NCI-H1930 (cell line): Measurements from ENCODE around the gene HEG1.
A peak's percentile ranks its signal among the peaks of the same experiment; 100 is the strongest.

Source experiments
- DNase-seq, 2 experiments: peaks; one replicate each; lab custom pipeline; 2025; lab: John Stamatoyannopoulos, UW

The HEG1 gene

DNA sequence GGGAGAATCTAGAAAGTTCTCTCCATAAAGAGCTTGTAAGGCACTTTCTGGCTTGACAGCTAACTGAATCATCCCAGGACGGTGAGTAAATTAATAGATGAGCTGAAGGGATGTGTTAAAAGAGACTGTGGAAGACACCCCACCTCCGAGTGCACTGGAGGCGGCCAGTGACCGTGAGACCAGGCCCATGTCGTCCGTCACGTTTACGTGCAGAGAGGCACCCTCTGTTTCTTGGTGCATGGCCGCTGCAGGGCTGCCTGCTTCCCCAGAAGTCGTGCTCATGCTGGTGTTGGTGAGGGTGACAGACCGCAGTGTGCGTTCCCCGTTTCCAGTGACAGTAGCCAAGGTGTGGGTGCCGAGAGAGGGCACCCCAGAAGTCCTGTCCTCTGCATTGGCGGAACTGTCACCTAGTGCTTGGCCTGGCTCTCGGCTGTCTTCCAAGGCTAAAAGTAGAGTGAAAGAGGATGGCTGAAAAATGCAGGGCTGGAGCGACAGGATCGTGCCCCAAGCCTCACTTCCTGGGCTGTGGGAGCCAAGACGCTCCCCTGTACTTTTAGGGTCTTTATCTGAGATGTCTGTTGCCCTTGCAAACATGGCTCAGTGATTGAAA is 41.1 kb downstream of the HEG1 start:
- DNase-seq, result no peak

DNA sequence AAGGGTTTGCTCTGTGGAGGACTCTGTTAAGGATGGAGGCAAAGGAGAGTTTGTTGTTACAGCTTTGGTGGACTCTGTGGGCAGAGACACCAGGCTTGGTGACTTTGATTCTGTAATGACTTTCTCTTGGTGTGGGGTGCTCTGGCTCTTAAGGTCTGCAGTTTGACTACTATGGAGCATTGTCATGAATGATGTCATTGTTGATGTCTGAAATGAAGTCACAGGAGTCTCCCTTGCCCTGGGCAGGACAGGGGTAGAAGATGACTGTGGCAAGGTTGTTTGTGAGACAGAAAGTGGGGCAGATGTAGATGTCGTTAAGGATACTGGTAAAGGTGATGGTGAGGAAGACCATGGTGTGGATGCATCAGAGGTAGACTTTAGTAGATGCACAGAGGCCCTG is 42.7 kb downstream of the HEG1 start:
- DNase-seq, result no peak

DNA sequence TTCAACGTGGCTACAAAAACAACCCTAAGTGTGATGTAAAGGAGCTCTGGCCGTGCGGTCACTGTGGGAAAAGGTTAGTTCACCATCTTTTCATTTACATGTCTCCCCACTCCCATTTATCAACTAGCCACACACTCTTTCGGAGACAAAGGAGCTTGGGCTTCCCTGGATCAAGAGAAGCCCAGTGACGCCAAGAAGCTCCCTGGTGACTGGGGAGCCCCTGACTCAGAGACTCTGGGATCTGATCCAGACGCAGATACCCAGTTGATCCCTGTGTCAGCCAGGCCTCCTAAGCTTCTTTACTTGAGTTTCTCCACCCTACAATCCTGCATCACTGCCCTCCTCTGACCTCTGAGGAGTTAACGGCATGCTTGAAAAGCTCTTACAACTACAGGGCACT is 43.9 kb downstream of the HEG1 start:
- DNase-seq, result no peak

DNA sequence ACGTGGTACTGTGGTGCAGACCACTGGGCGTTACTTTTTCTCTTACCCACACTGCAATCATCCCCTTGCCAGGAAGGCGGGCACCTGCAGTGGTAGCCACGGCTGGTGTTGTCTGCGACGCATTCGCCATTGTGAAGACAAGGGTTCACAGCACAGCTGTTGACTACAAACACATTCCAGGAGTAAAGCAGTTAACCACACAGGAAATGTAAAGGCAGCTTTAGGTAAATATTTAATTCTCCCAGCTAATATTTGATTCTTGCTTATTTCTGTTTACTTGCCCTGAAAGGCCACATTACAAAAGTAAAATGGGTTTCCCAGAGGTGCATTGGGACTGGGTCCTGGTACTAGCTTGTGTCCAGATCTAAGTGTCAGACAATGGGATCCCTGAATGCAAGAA is 45.4 kb downstream of the HEG1 start:
- no peak for DNase-seq

DNA sequence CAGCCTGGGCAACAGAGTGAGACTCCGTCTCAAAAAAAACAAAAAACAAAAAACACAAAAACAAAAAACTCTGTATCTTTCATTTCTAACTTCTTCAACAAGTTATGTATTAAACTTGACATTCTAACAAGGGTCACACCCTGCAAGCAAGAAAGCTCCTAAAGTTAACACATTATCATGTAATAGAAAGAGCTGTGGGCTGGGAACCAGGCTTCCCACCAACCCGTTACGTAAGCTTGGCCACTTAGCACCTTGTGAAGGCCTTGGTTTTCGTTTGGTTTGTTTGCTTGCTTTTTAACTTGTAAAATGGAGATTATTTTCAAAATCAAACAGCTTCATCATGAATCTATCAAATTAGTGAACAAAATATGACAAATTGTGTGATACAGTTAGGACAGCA is 47.0 kb downstream of the HEG1 start:
- no peak for DNase-seq

DNA sequence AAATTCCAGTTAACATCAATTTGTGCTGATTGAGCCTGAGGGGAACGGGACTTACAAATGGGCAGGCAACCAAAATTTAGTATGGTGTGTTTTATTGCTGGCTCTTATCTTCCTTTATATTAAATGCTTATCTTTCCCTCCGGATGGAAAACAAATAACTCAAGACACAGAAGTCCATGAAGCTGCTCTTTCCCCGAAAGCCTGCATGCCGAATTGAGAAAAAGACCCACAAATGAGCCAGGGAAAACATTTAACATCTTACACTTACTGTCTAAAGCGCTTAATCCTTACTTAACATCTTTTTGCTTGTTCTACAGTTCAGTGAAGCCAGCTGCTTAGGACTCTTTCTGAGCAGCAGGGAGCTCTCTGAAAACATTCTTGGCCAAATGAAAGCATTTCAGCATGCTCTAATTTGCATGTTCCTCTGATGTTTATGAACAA is 49.5 kb downstream of the HEG1 start:
- DNase-seq, result no peak

DNA sequence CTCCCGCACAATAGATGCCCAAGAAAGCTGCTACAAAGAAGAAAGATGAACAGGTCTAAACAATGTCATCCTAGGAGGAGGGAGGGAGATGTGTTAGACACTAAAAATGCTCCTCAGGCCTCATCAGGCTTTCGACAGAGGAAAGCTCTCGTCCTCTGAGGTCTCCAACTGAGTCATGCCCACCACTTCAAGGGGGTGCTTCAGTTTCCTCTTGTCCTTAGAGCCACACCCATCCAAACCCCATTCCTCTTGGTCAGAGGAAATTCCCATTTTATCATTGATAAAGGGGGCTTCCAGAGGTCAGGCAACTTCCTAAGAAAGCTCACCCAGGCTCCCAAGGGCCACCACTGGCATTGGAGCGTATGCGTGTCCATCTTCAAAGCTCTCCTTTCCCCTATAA is 50.1 kb downstream of the HEG1 start:
- no peak for DNase-seq

DNA sequence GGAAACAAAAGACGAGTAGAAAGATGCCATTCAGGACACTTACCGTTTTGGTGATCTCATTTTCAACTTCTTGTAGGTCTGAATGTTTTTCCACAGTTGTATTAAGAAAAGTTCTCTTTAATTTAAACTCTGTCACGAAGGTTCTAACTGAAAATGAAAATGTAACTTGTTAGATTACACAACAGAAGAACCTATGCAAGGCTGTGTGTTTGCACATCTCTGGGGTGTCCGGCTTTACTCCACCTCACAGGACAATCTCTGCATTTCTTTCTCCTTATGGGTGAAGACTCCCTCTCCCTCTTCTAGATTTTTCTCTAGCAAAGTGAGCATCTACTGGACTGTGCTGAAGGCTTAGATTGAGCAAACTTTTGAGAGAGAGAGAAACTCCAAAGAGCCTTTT is 50.6 kb downstream of the HEG1 start:
- no peak for DNase-seq

DNA sequence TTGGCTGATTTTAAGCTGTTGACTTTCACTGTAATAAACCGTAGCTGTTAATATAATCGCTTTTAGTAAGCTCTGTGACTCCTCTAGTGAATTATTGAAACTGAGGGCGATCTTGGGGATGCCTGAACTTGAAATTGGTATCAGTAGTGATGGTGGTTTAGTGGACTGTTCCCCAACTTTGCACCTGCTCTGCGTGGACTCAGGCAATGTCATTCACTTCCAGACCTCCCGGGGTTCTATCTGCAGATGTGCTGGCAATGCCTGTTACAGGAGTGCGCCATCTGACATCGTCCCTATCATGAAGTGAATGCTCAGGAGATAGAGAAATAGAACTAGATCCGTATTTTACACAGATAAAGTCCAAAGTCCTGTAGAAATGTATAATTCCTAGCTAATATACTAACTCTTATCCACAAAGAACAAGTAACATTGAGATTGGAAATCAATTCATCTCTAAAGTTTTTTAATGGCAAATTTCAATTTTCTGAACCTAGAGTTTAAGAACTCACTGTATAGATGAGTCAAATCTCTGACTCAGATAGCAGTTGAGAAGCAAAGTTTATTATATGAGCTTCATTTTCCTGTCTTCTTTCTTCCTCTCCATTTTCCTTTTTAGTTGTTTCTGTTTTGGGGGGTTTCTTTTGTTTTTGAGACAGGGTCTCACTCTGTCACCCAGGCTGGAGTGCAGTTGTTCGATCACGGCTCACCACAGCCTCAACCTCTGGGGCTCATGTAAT is 51.8 kb downstream of the HEG1 start:
- DNase-seq, result no peak

DNA sequence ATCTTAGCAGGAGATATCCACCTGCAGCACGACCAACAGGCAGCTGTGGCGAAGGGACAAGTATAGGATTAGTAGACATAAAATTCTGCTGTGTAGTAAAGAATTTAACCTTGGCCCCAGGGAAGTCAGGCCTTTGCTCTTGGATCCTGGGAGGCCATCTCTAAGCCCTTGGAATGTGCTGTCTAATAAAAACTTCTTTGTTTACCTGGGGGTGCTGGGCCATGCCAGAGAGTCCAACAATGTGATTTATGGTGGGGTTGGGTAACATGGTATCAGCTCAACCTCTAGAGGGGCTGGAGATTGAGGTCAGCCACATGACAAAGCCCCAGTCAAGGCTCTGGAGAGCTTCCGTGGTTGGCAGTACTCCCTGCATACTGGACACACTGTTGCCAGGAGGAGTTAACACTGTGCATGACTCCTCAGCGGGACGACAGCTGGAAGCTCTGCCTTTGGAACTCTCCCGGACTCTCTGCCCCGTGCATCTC is 52.4 kb downstream of the HEG1 start:
- DNase-seq, result no peak

DNA sequence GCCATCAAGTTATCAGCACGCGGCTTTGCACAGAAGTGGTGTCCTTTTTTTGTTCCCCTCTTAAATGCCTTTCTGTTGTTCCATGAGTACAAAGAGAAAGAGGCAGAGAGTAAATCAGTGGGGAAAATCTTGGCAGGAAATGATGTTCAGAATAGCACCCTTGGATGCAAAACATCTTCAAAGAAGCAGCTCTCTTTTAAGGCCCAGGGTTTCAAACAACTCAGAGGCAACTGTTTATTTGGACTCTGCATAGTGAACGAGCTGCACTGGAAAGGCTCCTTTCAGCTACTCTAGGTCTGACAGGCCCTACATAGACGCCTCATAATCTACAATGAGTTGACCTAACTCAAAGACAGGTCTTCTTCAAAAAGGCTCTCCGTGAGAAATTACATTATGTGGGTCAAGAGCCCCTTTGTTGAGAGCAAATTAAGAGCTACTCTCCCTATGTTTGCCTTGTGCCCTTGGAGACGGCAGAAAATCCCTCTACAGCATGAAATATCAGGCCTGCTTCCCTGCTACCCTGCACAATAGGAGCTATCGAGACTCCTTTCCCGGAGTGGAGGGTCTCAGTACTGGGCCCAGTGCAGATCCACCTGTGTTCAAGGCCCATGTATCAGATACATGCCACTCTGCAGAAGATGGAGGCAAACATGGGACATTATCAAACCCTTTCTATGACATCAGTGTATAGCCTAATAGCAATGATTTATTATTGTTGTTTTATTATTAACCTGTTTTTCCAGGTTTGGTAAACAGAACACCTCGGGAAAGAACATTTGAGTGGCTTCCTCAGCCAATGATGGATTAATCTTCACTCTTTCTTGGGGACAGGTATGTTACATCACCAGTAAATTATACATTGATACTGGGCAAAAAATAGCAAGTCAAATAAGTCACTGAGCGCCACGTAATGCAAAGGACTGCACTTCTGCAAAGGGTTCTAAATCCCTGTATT is 53.1 kb downstream of the HEG1 start:
- DNase-seq, result no peak

DNA sequence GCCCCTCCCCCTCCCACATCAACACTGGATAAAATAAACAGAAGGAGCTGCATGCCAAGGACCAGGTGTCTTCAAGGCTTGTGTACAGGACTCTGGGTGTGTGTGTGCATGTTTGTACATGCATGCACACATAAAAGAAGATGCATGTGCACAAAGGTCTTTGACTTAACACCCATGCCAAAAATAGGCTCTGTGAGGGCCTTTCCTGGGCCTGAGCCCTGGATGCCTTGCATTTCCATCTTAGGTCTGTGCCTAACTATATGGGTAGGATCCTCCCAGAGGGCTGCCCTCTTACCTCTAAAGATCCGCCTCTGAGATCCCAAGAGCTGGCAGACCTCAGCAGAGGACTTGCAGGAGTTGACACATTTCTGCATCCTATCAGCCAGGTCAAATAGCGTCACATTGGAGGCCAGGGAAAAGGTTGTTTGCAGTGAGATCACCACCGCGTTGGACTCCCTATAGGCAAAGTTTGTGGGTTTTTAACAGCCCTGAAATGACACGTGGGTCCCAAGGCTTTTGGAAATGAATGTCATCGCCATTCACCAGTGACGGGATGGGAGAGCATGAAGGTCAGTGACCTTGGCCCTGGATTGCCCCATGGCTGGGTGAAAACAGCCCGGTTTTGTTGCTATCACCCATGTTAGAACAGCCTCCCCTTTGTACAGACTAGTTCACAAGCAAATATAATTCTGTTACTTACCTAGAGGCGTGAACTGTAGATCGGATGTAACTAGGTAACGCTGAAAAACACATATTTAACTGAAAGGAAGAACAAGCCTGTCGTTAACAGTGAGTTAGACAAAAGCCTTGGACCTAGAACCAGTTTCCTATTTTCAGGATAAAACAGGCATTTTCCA is 54.0 kb downstream of the HEG1 start:
- DNase-seq, result no peak

DNA sequence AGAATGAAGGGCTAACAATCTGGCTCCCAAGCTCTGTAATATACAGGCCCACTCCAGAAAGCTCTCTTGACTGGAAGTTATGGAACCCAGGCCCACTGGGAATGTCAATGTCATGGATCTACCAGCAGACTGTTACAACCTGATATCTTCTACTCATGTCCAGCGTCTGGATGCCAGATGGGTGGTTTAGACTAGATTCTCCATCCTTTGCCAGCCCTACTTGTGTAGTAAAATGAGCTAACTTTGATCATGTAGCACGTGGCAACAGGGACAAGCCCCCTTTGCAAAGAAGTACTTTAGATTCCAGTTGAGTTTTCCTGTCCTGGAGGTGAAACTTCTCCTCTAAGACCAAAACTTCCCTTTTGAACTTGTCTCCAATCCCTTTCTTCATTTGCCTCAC is 55.1 kb downstream of the HEG1 start:
- DNase-seq, result no peak

DNA sequence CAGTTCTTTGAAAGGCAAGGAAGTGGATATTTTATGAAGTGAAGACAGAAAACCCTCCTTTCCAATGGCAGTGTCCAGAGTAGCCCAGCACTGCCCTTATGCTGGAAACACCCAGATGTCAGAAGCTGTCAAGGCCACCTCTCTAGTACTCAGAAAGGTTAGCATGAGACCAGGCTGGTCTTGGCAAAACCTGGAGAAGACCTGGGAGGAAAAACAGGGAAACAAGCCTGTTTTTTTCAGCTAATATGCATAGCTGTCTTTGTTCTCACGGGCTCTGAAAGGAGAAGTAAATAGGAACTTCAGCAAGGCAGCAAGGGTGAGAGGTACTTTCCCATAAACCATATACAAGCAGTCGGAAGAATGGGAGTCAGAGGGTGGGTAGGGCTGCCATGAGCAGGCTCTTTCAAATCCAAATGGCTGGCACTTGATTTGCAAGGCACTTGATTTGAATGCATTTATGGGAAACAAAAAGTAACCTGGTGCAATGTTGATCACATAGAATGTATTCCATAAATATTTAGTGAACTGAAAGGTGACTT is 55.8 kb downstream of the HEG1 start:
- no peak for DNase-seq

DNA sequence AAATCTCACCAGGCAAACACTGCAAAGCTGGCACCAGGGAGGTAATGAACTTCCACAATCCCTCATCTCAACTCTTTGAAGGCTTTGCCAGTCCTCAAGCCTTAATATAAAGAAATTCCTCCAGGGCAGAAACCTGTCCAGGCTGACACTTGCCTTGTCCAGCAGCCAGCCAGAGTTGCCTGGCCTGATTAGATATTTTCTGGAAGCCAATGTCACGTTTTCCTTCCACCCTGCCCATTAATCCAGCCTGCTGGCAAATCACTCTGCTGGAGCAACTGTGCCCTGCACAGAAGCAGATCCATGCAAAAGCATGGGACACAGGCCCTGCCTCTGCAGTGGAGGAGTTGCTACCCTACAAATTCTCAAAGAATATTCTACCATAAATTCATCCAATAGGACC is 56.5 kb downstream of the HEG1 start:
- DNase-seq, result no peak

DNA sequence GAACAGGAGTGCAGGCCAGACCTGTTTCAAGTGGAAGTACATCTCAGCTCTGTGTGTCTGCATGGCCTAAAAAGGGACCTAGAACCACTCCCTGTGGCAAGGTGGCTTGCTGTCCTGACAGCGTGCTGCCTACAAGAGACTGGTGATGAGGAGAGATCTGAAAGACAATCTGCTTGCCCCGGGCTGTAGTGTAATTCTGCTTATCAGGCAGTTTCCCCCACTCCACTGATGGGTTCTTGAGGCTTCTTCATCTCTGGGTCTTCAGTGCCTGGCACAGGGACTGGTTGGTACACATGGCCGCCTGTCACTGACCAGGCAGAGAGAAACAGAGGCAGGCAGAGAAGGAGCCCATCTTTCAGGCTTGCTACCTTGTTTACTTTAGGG is 57.6 kb downstream of the HEG1 start:
- DNase-seq, result no peak

DNA sequence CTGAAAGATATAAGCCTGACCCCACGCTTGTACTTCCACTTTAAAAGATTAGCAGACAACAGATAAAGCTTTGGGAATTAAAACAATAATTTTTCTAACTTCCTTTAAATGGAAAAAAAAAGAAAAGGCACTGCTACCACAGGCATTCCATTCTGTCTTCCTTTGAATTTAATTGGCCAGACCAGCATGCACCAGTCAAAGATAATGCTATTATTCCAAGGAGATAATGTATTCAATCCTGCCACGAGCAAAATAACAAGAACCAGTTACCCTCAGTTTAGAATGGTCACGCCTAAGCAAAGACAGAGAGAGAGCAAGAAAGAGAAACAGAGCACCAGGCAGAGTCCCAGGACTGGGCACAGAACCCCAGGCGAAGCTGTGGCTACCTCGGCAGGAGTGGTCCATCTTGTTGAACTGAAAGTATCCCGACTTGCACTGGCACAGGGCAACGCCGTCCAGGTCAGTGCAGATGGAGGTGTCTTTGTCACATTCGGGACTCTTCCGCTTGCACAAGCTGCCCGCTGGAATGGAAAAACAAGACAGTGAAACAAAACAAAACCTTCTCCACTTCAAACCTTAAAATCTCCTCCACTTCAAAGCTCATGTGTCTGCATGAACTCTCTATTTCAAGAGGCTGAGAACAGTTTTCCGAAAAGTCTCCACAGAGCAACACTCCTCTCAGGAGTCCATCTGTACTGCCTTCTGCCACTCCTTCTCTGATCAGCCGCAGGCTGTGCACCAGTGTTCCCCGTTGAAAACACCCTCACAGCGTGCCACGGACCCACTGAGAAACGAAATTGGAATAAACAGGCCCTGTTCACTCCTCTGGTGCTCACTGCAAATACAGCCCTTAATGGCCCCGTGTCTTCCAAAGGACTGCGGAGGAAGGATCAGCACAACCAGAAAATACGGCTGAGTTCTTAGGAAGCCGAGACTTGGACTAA is 58.2 kb downstream of the HEG1 start:
- no peak for DNase-seq

DNA sequence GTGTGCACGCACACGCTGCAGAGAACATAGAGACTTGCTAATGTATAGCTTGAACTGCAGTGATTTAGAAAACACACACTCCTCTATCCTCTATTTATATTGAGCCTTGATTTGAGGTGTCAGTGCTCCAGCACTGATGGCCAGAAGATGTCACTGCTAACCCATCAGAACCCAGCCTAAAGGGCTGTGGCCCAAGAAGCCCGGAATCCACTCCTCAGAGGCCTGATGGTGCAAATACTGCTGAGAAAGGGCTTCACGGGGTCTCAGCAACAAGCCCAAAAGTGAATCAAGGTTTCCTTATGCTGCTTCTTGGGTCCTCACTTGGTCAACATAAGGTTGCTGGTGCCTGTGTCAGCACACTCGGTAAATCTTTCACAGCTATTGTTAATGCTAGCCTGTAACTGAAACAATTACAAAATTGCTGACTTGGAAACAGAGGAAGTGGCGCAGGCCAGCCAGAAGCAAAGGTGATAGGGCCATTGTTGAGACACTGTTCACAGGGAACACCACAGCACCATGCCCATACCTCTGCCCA is 60.3 kb downstream of the HEG1 start:
- DNase-seq, result peak in 1 of 2 experiments; percentile 4

DNA sequence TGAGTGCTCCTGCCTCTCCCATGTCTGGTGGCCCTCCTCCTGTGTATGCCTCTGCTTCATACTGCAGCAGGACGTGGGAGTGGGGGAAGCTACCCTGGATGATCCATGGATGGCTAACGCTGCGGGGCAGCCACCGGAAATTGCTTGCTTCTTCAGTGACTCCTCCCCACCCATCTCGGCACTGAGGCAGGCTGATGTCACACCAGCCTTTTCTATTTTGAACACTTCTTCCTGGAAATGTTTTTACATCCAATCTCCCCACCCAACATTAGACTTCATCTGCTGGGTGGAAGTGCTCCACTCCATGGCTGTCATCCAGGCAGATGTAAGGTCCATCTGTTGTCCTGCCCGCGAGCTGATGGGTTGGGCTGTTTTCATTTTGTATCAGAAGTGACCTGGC is 62.3 kb downstream of the HEG1 start:
- no peak for DNase-seq

DNA sequence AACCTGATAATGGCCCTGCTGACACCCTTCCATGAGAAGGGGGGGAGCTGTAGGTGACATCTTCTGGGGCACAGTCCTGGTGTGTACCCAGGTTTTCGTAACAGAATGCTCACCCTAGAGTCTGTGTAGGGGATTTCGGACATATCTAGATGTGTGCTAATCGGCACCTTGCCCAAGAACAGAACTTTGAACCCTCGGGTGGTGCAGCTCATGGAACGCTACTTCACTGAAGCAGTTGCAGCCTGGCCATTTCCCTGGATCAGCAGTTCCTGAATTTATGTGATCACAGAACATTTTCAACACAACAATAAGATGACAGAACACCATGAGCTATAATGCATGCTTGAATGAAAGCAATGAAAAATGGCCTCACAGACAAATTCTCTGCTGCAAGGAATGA is 63.8 kb downstream of the HEG1 start:
- no peak for DNase-seq
